Measurements from ENCODE around the gene ALDH9A1. TPM values are rescaled to one million over a fixed set of nuclear protein-coding genes. Genes with fewer than 3 reads are reported as not detected.
"Not testable (repeated sequence)": the region's sequence is repeated elsewhere in the genome, so short reads cannot be mapped to it uniquely, and the experiment has no call there.

ALDH9A1 gene
- total and polyA plus RNA-seq, 7 donors, result 39.5 to 98.5 (median 59.4) TPM

DNA sequence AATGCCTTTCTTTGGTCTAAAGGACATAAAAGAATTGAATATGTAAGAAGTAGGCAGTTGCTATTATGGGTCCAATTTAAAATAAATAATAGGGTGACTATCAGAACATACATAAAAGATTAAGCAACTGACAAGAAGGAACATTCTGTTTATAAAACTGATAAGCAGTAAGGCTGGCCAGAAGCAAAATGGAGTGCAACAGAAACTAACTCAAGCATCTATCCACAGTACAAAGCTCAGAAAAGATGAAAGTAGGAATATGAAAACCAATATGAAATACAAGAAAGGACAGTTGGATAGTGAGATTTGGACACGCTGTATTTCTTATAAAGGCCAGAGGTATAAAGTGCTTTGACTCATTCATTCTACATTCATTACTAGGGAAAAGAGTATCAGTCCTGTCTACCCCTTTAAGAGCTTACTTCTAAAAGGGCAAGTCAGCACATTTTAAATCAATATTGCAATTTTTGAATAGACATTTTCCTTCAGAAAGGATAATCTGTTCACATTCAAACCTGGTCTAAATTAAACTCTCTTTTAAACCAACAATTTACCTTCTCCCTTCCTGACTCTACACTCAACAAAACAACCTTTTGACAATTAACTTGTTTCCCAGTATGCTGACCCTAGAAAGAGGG lies 14.4 kb downstream of the ALDH9A1 start:
- Histone ChIP-seq H3K27ac (no peak overlapping the region), H3K36me3 (peaks cover 7 to 55% (median 30%) of the 10 kb centered on the region in 4 donors), H3K4me1 (peaks cover 0 to 9% (median 0%) of the 10 kb centered on the region in 4 donors), H3K9me3 (no peaks in the 10 kb centered on the region), H3K27me3 (no peaks in the 10 kb centered on the region), H3K4me3 (no peak overlapping the region)
- 0% methylated on average over 1 of the region's 1 CpG for WGBS, 2 donors
- DNase-seq, result no peak
- TF ChIP-seq POLR2A (IDR thresholded peaks at IDR 0.05), result no peak
- intact Hi-C loops (cut with DNase I), result no loop called here

GRCh38 chr1:165680773-165681172 lies 17.6 kb downstream of the ALDH9A1 start:
- H3K27me3 ChIP-seq; H3K9me3 ChIP-seq; H3K4me3 ChIP-seq; DNase-seq; H3K4me1 ChIP-seq; H3K27ac ChIP-seq; intact Hi-C loops (cut with DNase I): not testable (repeated sequence)
- 95 to 96% methylated on average over 4 of the region's 4 CpGs for WGBS, 2 donors
- H3K36me3 ChIP-seq, result peaks cover 7 to 87% (median 41%) of the 10 kb centered on the region in 4 donors

DNA sequence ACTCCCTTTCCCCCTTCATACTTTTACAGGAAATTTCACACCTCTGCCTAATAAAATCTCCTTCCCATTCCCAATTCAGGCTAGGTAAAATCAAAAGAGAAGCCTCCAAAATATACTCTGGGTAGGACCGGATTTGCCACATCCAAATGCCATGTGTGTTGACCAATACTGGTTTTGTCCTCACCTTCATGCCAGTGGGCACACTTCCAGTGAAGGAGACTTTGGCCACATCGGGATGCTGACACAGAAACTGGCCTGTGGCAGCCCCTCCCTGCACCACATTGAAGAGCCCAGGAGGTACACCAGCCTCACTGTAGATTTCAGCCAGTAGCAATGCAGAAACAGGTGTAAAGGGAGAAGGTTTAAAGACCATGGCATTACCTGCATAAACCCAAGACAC lies 18.1 kb downstream of the ALDH9A1 start:
- no peaks in the 10 kb centered on the region for H3K27me3 ChIP-seq
- TF ChIP-seq, protein P1, sequence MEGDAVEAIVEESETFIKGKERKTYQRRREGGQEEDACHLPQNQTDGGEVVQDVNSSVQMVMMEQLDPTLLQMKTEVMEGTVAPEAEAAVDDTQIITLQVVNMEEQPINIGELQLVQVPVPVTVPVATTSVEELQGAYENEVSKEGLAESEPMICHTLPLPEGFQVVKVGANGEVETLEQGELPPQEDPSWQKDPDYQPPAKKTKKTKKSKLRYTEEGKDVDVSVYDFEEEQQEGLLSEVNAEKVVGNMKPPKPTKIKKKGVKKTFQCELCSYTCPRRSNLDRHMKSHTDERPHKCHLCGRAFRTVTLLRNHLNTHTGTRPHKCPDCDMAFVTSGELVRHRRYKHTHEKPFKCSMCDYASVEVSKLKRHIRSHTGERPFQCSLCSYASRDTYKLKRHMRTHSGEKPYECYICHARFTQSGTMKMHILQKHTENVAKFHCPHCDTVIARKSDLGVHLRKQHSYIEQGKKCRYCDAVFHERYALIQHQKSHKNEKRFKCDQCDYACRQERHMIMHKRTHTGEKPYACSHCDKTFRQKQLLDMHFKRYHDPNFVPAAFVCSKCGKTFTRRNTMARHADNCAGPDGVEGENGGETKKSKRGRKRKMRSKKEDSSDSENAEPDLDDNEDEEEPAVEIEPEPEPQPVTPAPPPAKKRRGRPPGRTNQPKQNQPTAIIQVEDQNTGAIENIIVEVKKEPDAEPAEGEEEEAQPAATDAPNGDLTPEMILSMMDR (IDR thresholded peaks at IDR 0.05), result no peak
- TF ChIP-seq EP300 (IDR thresholded peaks at IDR 0.05) (no peak), POLR2AphosphoS5 (IDR thresholded peaks at IDR 0.05) (no peak), POLR2A (IDR thresholded peaks at IDR 0.05) (no peak)
- H3K4me3 ChIP-seq, result no peak overlapping the region
- intact Hi-C loops (cut with DNase I), result no loop called here
- no peak overlapping the region for H3K27ac ChIP-seq
- no peak for DNase-seq
- H3K36me3 ChIP-seq, result peaks cover 7 to 87% (median 41%) of the 10 kb centered on the region in 4 donors
- H3K9me3 ChIP-seq, result no peaks in the 10 kb centered on the region
- WGBS, 2 donors, result 33 to 89% methylated on average over 2 of the region's 2 CpGs
- H3K4me1 ChIP-seq, result peaks cover 0 to 9% (median 0%) of the 10 kb centered on the region in 4 donors

DNA sequence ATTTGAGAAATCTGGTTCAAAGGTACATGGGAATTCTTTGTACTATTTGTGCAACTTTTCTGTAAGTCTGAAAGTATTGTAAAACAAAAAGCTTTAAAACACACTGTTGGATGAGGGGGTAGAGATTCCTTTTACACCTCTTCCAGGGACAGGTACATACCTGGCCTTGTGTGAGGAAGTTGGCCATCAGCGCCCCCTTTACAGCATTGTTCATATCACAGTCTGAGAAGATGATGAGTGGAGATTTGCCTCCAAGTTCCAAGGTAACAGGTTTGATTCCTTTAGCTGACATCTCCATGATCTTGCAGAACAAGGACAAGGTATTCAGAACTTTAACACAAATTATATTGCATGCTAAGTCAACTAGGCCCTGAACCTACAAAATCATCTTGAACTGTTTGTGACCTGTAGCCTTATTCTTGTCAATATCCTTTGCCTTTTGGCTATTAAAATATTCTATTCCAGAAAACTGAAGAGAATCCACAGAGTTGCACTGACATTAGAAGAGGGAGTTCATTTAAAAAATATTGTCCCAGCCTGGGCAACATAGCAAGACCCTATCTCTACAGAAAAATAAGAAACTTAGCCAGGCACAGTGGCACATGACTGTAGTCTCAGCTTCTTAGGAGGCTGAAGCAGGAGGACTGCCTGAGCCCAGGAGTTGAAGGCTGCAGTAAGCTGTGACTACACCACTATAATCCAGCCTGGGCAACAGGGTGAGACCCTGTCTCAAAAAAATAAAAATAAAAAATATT lies 18.9 kb downstream of the ALDH9A1 start:
- Histone ChIP-seq H3K4me1 (peaks cover 0 to 7% (median 0%) of the 10 kb centered on the region in 4 donors), H3K4me3 (no peak overlapping the region), H3K27ac (no peak overlapping the region), H3K9me3 (no peaks in the 10 kb centered on the region), H3K27me3 (no peaks in the 10 kb centered on the region), H3K36me3 (peaks cover 7 to 81% (median 41%) of the 10 kb centered on the region in 4 donors)
- TF ChIP-seq, protein P1 (IDR thresholded peaks at IDR 0.05), result no peak
- TF ChIP-seq POLR2AphosphoS5 (IDR thresholded peaks at IDR 0.05) (no peak), EP300 (IDR thresholded peaks at IDR 0.05) (no peak), POLR2A (IDR thresholded peaks at IDR 0.05) (no peak)
- DNase-seq, result no peak
- intact Hi-C loops (cut with DNase I), result no loop called here
- WGBS, 2 donors, result 42 to 86% methylated on average over 1 of the region's 1 CpG

DNA sequence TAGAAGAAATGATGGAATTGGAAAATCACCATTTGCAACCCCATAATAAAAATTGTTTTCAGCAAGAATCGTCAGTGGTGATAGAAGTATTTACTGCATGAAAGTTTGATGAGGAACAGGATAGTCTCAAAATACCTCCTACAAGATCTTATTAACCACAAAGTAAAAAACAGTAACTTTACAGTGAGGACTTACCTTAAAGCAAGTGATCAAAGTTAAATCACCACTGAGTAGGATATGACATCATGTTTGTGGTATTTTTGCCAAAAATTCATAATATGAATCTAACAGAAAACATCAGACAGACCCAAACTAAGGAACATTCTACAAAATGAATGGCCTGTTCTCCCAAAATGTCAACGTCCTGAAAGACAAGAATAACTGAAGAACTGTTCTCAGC lies 19.9 kb downstream of the ALDH9A1 start:
- Histone ChIP-seq H3K27me3 (no peaks in the 10 kb centered on the region), H3K36me3 (peaks cover 7 to 81% (median 41%) of the 10 kb centered on the region in 4 donors), H3K4me1 (no peaks in the 10 kb centered on the region), H3K27ac (no peak overlapping the region), H3K4me3 (no peak overlapping the region), H3K9me3 (no peaks in the 10 kb centered on the region)
- DNase-seq, result no peak
- intact Hi-C loops (cut with DNase I), result no loop called here
- TF ChIP-seq, protein P1 (IDR thresholded peaks at IDR 0.05), result no peak
- no peak for TF ChIP-seq POLR2AphosphoS5 (IDR thresholded peaks at IDR 0.05)
- WGBS, 2 donors, result 1 to 16% methylated on average over 2 of the region's 2 CpGs
